GM19023 (cell line): ENCODE results near the gene AIG1.
A peak's percentile ranks its signal among the peaks of the same experiment; 100 is the strongest.
"Not testable (repeated sequence)": the region's sequence is repeated elsewhere in the genome, so short reads cannot be mapped to it uniquely, and the experiment has no call there.

Experiments used
- ATAC-seq: cut with Tn5 transposase; IDR thresholded peaks from one replicate; pipeline ENCODE4 v1.9.1; 2021; ENCODE audit warnings: mild to moderate bottlenecking, moderate library complexity; ENCODE audit not compliant: unreplicated experiment

AIG1 gene, protein sequence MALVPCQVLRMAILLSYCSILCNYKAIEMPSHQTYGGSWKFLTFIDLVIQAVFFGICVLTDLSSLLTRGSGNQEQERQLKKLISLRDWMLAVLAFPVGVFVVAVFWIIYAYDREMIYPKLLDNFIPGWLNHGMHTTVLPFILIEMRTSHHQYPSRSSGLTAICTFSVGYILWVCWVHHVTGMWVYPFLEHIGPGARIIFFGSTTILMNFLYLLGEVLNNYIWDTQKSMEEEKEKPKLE

DNA sequence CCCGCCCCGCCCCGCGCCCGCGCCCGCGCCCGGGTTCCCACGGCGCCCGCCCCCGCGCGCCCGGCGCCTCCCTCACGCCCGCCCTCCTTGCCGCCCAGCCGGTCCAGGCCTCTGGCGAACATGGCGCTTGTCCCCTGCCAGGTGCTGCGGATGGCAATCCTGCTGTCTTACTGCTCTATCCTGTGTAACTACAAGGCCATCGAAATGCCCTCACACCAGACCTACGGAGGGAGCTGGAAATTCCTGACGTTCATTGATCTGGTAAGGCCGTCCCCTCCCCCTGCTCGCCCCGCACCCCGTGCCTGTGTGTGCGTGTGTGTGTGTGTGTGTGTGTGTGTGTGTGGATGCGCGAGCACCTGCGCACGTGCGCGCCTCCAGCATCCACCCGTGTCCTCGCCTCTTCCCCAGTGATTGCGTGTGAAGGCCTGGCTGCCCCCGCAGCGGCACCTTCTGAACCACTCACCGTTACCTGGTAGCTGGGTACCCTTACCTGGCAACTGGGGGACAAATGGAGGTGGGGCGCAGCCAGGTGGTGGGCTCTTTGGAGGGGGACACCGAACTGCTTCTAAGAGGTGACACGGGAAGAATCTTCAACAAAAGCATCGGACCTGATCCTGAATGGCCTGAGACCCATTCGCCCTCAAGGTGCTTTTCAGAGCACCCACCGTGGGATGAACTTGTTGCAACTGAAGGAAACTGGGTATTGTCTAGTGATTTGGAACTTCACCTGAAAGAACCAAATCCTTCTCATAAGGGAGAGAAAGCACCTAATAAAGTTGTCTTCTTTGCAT is at the start of gene AIG1:
Gene AIG1, plus strand, starts transcription at position 84 of the 791 bp plus-strand sequence. Its CDS starts 37 bp downstream, at position 121.
- ATAC-seq = peak; percentile 68

DNA sequence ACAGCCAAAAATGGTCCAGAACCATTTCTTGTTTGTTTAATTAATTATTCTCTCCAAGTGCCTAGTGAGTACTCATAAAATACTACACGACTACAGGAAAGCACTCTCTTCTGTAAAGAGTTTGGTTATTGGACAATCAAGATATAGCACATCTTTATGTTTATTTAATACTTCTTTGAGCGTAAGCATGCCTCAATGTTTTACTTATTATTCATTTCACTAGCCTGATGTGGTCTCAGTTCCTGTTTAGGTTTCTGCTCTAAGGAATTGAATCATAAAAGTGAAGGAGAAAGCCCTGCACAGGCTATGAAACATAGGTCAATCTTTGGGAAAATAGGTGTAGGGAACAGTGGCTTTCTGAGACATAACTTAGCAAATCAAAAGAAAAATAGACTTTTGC is 45.9 kb upstream of the AIG1 start:
- no peak for ATAC-seq

DNA sequence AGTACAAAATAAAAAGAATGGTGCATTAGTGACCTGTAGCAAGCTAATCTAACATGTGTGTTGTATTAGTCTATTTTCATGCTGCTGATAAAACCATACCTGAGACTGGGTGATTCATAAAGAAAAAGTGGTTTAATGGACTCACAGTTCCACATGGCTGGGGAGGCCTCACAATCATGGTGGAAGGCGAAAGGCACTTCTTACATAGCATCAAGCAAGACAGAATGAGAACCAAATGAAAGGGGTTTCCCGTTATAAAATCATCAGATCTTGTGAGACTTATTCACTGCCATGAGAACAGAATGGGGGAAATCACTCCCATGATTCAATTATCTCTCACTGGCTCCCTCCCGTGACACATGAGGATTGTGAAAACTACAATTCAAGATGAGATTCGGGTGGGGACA is 45.4 kb upstream of the AIG1 start:
- no peak for ATAC-seq

DNA sequence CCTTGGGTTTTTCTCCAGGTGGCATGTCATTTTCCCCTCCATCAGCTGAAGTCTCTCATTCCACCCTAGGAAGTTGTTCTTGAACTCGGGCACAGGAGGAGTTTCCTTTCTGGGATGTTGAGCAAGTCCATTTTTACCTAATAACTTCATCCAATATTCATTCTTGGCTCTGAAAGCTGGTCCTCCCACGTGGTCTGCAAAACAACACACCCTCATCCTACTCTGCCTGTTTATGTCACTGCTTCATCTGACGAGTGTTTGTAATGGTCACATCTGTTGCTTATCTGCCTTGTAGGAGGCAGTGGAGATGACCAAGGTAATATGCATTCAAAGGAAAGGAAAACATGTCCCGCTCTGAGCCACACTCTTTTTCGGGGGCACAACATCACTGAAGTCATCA is 41.7 kb upstream of the AIG1 start:
- ATAC-seq = no peak

DNA sequence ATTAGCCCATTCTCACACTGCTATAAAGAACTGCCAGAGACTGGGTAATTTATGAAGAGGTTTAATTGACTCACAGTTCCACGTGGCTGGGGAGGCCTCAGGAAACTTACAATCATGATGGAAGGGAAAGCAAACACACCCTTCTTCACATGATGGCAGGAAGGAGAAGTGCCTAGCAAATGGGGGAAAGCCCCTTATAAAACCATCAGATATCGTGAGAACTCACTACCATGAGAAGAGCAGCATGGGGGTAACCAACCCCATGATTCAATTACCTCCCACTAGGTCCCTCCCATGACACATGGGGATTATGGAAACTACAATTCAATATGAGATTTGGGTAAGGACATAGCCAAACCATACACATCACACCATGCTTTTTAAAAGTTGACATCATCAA is 39.8 kb upstream of the AIG1 start:
- not testable (repeated sequence) for ATAC-seq

DNA sequence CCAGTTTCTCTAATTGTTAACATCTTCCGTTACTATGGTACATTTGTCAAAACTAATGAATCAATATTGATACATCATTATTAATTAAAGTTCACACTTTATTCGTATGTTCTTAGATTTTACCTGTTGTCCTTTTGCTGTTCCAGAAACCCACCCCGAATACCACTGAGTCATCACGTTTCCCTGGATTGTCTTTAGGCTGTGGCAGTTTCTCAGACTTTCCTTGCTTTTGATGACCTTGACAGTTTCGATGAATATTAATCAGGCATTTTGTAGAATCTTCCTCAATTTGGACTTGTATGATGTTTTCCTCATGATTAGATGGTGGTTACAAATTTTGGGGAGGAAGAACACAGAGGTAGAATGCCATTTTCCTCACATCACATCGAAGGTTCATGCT is 39.1 kb upstream of the AIG1 start:
- ATAC-seq = no peak

DNA sequence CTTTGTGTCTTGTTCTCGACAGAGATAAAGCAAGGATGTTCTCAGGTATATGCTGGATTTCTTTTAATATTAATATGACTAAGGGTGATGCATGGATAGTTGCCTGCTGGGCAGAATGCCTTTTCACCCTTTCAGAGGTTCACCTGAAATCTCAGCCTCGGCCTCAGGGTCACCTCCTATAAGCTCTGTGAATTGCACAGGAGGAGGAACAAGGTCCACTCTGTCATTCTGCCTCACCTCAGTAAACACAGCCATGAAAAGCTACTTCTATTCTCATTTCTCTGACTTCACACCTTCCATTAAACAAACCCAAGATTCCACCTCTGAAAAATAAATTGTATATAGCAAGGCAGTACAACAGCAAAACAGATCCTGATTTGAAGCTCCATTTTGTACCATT is 38.1 kb upstream of the AIG1 start:
- no peak for ATAC-seq

DNA sequence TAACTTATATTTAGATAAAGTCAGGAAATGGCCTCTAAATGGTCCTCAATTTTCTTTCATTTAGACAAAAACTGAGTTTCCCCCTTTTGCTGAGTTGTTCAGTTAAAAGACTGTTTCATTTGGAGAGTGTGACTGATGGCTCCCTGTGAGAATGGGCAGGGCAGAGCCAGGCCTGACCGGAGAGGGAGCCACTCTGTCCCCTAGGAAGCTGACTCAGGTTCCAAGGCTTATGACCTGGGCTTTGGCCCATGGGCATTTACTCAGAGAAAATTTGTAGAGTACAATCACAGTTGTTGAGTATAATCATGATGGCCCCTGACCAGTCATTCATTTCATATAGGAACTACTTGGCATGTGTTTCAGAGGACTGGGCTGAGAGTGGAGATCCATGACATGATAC is 37.0 kb upstream of the AIG1 start:
- ATAC-seq = no peak

DNA sequence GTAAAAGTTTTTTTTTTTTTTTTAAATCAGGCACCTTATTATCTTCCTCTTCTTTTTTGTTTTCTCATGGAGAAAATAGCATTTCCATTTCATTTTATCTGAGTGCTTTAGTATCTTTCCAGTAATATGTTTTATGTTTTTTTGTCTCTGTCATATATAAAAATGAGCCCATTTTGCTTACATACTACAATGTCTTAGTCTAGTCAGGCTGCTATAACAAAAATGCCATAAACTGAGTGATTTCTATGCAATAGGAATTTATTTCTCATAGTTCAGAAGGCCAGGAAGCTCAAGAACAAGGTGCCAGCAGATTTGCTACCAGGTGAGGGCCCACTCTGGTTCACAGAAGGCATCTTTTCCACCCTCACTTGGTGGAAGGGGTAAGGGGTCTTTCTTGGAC is 35.7 kb upstream of the AIG1 start:
- no peak for ATAC-seq

DNA sequence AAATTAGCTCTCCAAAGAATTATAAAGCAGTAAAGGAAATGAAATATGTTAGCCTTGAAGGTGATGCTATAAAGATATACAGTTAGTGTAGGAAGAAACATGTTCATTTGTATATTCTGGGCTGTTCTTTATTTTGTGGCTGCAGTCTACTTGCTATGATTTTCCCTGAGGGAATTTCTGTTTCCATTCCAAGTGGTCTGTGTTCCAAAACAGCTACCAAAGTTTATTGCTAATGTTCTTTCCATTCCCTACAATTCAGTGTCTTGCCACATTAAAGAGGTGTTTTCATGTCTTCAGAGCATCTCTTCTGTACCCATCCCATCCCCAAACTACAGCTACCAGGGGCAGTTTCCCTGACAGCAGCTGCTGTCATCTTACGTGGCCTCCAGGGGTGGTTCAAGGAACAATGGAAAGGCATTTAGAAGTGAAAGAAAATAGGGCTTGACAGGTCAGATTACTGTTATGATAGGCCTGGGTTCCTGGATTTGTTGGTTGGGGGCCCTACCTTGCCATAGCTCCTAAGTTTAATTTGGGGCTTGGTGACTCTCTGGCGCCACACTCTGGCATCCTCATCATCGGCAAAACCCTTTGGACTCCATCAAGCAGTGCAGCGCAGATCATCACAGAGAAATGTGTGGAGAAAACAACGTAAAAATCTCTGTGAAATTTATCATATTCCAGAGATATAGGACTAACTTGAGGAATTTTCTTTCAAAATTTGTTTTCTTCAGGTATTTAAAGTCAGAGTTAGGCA is 33.8 kb upstream of the AIG1 start:
- ATAC-seq = peak; percentile 64

DNA sequence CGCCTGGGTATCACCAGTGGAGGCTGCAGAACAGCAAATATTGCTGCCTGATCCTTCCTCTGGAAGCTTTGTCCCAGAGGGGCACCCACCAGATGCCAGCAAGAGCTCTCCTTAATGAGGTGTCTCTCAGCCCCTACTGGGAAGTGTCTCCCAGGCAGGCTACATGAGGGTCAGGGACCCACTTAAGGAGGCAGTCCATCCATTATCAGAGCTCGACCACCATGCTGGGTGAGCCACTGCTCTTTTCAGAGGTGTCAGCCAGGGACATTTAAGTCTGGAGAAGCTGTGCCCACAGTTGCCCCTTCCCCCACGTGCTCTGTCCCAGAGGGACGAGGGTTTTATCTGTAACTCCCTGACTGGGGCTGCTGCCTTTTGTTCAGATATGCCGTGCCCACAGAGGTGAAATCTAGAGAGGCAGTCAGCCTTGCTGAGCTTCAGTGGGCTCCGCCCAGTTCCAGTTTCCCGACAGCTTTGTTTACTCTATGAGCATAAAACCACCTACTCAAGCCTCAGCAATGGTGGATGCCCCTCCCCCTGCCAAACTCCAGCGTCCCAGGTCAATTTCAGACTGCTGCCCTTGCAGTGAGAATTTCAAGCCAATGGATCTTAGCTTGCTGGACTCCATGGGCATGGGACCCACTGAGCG is 25.9 kb upstream of the AIG1 start:
- ATAC-seq = no peak

DNA sequence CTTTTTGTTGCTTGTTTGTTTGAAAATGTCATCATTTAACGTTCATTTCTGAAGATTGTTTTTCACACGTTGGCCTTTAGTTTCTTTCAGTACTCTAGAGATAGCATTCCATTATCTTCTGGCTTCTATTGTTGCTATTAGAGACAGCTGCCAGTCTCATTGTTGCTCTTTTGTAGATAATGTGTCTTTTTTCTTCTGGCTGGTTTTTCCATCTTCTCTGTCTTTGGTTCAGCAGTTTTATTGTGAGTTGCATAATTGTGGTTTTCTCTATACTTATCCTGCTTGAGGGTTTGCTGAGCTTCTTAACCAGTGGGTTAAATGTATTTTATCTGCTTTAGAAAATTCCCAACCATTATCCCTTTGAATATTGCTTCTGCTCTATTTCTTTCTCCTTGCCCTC is 23.2 kb upstream of the AIG1 start:
- no peak for ATAC-seq

DNA sequence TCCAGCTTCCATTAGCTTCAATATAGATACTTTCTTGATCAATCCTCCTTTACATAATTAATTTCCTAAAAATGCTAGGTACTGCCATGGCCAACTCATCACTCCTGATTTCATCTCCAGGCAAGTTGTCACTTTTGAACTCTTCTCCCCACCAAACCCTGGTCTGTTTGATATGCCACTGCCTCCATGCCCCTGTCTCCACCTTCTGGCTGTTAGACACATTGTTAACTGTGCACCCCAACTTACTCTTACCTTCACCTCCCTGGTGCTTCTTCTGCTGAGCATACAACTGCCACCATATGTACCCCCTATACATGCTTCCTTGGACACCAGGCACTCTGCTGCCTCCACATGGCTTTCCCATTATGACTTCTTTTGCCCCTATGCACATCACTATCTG is 21.9 kb upstream of the AIG1 start:
- no peak for ATAC-seq

DNA sequence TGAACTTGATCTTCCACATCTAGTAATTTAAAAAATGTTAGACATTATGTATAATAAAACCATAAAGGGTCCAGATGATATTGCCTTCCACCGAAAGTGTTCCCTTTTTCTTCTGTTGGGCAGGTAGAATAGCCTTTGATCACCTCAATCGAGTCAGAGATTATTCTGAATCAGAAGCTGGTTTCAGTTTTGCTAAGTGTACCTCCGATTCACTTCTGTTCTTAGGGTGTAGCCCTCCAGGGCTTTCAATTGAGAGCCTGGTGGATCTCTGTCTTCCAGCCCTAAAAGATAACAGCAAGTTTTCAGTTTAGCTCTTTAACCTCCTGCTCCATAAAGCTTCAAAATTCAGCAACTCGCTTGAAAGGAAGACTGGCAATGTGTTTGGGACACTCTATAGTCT is 21.1 kb upstream of the AIG1 start:
- no peak for ATAC-seq

DNA sequence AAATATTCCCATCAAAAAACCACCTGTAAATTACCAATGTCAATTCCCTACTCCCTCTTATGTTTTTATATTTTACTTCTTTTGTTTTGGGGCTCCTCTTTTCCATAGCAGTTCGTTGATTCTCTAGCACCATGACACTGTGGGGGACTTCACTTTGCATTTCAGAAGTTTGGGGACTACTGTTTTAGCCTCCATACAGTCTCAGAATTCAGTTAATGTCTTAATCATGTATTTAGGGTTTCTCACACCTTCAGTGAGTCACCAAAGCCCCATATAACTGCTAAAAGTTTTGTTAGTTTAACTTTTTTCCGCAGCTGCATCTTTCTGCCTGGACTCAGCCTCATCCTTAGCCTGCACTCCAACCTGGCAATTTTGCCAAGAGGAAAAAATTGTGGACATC is 20.7 kb upstream of the AIG1 start:
- no peak for ATAC-seq

DNA sequence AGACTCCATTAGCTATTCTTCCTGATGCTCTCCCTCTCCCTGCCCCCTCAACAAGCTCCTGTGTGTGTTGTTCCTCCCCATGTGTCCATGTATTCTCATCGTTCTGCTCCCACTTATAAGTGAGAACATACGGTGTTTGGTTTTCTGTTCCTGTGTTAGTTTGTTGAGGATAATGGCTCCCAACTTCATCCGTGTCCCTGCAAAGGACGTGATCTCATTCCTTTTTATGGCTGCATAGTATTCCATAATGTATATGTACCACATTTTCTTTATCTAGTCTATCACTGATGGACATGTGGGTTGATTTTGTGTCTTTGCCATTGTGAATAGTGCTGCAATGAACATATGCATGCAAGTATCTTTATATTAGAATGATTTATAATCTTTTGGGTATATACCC is 16.3 kb upstream of the AIG1 start:
- not testable (repeated sequence) for ATAC-seq

DNA sequence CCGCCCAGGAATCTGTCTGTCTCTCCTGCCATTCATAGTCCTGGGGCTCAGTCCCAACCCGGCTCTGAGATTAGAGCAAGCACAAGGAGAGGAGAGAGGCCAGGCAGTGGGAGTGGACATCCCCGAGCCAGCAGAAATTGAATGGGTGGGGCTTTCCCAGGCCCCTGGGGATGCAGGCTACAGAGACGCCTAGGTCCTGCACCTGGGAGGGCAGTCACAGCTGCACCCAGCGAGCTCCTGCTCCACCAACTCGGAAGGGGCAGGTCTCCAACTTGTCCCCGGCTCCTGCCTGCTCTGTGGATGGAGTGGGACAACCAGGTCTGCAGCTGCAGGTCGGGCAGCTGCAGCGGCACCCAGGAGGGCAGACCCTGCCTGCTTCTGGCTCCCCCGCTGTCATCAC is 11.1 kb upstream of the AIG1 start:
- no peak for ATAC-seq

DNA sequence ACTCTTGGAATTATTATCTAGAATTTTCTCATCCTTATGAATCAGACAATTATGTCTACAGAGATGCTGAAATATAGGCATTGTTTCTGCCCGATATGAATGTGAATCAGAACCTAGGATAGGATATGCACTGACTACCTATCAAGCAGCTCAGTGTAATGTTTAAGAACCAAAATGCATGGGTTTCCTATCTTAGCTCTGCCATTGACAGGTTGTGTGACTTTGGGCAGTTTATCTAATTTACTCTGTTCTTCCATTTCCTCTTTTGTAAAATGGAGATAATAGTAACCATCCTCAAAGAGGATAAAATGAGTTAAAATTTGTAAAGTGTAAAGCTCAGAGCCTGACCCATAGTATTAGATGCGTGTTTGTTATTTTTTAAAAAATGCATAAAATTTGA is 10.2 kb upstream of the AIG1 start:
- ATAC-seq = no peak

DNA sequence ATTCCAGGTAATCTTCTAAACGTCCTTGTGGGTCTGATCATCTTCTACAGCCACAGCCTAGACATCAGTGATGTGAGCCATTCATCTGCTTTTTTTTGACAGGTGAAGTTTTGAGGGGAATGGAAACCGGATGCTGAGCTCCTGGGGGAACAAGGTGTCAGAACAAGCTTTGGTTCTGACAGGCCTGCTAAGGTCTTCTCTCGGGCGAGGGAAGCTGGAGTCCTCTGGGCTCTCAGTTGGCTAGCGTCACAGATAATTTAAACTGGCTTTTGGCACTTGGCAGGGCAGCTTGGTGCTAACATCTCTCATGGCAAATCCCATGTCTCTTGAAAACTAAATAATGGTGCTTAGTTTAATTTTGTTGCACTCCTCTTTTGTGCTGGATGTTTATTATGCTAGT is 8.4 kb upstream of the AIG1 start:
- no peak for ATAC-seq

DNA sequence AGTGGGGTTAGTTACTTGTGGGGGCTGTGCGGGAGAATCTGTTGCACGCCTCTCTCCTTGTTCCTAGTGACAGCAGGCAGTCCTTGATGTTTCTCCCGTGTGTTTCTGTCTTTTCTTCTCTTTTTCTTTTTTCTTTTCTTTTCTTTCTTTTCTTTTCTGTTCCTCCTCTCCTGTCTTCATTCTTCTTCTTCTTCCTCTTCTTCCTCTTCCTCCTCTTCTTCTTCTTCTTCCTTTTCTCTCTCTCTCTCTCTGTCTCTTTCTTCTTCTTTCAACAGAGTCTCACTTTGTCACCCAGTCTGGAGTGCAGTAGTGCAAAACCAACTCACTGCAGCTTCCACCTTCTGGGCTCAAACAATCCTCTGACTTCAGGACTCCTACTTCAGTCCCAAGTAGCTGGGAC is 6.8 kb upstream of the AIG1 start:
- no peak for ATAC-seq

DNA sequence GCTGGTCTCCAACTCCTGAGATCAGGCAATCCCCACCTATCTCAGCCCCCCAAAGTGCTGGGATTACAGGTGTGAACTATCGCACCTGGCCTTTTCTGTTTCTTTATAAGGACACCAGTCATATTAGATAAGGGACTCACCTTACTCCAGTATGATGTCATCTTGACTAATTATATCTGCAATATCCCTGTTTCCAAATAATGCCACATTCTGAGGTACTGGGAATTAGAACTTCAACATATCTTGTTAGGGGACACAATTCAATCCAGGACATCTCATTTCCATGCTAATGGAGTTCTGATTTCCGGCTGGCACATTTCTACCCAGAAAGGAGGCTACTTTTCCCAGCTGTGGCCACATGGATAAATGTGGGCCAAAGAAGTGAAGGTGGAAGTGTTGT is 6.4 kb upstream of the AIG1 start:
- no peak for ATAC-seq
